NOMO-1 treated with dmso at 0.1 percent for 144 hours (cell line): ENCODE data around the gene DHRS11.

ENCODE experiments used
- DNase-seq: peaks from one replicate; lab custom pipeline; 2025; ENCODE audit not compliant: unreplicated experiment; lab: John Stamatoyannopoulos, UW

Gene DHRS11

DNA sequence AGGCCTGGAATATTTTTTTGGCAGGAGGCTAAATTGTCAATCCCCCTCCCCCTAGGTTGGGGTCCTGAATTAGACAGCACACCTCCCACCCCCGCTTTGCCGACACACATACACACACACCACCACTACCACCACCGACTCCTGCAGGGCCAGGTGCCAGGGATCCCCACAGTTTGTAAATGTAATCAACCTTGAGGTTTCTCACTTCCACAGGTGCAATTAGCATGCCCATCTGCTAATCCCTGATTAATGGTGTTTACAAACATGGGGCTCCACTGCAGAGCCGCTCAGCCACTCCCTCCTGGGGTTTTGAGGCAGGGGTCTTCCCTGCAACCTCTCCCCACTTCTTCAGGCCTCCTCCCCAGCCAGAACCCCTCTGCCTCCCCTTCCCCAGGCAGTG is 21.5 kb downstream of the DHRS11 start:
- no peak for DNase-seq

DNA sequence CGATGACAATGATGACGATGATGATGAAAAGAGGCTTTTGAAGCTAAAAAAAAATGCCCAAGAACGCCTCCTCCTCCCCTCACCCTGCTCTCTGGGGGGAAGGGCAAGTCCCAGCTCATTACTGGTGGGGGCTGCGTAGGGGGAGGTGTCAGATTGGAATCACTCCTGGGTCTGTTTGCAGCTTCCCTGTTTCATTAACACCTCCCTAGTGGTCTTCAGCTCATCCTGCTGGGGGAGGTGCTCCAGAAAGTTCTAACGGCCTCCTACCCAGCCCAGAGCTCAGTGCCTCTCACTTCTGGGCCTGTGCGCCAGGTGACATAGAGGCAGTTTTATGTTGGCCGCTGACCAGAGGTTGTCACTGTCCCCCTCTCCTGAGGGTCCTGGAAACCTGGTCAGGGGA is 22.4 kb downstream of the DHRS11 start:
- DNase-seq, result no peak

DNA sequence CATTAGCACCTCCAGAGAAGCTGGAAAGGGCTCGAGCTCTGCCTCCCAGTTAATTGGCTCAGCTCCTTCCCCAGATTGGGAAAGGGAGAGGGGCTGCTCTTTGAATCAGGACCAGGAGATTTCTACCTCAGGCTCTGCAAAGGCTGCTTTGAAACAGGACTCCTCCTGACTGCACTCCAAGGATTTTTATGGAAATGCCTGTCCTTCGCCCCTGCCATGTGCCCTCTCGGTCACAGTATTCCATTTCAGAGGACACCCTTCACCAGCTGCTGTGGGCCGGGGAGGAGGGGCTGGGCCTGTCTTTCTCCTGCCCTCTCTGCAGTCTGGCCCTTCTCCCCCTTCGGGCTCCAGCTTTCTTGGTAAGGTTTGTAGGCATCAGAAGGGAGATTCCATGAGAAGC is 23.3 kb downstream of the DHRS11 start:
- DNase-seq, result no peak

DNA sequence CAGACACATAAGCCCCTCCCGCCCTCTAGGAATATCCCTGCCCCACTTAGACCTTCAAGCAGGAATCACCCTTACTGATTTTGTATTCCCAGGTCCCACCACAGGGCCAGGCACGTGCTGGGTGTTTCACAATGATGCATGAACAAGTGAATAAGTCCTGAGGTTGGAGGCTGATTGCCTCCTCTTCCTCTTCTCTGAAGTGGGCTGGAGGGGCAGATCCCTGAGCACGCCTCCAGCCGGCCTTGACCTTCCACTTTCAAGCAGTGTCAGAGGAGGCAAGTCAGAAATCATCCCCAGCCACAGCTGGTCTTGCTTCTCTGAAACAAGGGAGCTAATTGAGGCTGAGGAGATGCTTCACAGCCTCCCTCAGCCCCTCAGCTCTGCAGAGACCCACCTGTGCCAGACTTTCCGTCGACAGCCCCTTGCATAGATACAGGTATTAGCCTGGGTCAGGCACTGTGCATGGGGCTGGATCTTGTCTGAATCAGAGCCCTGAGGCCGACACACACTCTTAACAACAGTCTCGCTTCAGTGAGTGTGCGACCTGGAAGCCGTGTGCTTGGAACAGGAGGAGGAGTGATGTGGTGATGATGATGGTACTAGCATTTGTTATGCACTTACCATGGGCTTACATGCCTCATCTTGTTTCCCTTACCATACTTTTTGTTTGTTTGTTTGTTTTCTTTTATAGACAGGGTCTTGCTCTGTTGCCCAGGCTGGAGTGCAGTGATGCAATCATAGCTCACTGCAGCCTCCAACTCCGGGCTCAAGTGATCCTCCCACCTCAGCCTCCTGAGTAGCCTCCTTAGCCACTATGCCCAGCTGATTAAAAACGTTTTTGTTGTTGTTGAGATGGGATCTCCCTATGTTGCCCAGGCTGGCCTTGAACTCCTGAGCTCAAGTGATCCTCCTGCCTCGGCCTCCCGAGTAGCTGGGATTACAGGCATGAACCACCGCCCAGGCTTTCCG is 24.7 kb downstream of the DHRS11 start:
- no peak for DNase-seq

DNA sequence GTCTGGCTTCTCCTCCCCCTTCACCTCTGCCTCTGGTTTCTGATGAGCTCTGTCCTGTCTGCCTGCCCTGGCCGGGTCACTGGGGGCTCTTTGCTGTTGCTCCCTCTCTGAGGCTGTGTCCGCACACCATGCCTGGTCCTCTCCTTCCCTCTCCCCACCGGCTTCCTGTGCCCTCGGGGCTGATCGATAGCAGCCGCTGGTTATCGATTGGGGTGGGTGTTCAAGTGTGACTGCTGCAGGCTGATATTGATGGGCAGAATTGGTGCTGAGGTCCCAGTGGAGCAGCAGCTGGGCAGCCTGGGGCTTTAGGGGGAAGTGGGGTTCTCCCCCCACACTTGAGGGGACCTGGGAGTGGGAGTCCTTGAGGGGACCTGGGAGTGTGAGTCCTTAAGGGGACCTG is 26.1 kb downstream of the DHRS11 start:
- no peak for DNase-seq

DNA sequence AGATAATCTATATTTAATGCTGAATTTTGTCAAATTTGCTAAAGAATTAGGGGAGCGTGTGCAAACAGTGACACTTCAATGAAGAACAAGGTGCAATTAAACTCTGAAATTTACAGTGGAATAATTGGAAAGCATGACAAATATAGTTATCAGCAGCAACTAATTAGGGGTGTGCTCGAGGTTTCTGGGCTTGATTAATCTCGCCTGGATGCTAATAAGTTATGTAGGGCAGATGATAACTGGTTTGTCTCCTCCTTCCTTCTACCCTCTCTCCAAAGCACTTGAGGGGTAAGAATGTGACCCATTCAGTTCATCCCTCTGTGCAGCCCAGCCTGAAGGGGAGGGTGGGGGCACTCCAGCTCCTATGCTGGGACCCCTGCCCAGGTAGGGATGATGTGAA is 31.6 kb downstream of the DHRS11 start:
- no peak for DNase-seq

DNA sequence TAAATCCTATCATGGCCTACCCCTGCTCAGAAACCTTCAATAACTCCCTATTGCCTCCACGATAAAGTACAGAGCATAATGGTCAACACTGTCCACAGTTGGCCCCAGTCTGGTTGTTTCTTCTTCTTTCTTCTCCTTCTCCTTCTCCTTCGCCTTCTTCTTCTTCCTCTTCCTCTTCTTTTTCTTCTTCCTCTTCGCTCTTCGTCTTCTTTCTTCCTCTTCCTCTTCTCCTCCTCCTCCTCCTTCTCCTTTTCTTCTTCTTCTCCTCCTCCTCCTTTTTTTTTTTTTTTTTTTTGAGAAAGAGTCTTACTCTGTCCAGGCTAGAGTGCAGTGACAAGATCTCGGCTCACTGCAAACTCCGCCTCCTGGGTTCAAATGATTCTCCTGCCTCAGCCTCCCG is 33.5 kb downstream of the DHRS11 start:
- DNase-seq, result no peak

DNA sequence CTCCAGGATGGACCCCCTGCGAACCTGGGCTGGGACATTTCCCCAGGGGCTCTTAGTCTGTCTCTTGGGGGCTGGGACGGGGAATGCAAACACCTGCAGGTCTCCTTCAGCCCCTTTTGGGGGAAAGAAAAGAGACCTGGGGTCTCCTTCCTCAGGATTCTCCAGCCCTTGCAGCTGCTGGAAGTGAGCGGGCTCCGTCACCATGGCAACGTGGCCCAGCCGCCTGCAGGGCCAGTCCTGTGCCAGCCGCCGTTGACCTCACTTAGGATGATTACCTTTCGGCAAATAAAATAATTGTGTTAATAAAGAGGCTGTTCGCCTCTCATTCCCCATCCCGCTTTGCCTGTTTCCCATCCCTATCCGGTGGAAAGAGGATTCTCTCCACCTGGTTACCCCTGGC is 35.4 kb downstream of the DHRS11 start:
- no peak for DNase-seq

DNA sequence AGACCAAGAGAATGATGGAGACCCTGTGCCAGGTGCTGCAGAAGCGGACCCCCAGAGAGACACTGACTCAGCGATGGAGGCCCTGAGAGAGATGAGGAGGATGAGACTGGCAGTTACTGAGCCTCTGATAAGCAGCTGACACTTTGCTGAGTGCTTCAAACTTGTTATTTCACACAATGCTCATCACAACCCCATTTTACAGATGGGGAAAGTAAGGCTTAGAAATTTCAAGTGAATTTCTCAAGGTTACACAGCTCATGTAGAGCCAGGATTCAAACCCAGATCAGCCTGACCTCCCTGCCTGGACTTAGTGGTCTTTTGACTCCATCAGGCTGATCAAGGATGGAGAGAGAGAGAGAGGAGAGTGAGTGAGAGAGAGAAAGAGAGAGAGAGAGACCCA is 36.9 kb downstream of the DHRS11 start:
- no peak for DNase-seq

DNA sequence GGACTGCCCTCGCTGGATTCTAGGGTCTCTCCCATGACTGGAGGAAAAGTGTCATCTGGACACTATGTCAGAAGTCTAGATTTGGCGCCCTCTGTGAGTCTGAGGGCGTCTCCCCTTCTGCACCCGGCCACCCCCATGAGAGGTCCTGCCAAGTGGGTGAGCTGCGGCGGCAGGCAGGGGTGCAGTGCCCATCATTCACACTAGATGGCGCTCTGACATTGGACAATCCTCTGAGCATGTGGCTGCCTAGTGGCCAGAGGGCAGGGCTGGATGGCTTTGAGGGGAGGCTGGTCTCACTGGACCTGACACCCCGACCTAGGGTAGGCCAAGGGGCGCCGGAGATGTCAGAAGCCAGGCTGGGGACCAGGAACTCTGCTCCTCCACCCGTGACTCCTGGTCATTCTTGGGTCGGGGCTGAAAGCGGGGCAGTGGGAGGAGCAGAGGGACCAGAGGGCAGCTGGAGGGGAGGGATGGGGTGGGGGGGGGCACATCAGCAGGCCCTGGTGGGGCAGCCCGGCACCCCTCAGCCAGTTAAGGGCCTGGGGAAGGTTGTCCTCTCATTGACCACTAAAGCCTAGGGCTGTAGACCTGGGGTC is 37.7 kb downstream of the DHRS11 start:
- peak; percentile 16 for DNase-seq

DNA sequence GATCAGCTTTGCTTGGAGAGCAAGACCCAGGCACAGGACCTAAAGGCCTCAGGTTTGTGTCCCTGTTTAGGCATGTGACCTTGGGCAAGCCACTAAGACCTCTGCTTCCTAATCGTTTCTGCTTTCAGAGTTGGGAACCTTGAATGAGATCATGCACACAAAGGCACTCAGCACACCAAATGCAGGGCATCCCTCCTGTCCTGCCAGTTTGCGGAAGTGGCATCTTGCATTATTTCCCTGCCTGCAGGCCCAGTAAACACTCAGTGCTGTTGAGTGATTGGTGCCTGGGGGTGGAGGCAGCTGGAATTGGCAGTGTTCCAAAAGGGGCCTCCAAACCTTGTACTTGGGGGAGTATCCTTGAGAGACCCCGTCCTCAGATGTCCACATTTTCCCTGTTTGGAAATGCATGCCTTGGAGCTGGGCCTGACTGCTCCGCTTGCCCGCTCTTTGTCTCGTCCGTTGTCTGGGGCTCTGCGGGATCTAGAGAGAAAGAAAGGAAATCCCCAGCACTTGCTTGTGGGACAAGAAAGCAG is 38.4 kb downstream of the DHRS11 start:
- DNase-seq, result no peak

DNA sequence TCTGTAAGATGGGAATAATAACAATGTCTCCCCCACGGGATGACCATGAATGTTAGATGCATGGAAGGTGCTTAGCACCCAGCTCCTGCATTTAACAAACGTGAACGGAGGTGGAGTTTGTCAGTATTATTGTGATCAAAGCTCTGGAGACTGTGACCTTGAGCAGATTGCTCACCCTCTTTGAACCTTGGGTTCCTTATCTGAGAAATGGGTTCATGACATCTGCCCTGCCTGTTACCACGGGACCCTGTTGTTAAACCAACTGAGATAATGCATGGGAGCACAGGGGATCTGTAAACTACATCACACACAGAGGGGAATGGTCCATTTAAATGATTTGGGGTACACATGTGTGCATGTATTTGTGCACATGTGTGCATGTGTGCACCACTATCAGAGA is 39.3 kb downstream of the DHRS11 start:
- no peak for DNase-seq

DNA sequence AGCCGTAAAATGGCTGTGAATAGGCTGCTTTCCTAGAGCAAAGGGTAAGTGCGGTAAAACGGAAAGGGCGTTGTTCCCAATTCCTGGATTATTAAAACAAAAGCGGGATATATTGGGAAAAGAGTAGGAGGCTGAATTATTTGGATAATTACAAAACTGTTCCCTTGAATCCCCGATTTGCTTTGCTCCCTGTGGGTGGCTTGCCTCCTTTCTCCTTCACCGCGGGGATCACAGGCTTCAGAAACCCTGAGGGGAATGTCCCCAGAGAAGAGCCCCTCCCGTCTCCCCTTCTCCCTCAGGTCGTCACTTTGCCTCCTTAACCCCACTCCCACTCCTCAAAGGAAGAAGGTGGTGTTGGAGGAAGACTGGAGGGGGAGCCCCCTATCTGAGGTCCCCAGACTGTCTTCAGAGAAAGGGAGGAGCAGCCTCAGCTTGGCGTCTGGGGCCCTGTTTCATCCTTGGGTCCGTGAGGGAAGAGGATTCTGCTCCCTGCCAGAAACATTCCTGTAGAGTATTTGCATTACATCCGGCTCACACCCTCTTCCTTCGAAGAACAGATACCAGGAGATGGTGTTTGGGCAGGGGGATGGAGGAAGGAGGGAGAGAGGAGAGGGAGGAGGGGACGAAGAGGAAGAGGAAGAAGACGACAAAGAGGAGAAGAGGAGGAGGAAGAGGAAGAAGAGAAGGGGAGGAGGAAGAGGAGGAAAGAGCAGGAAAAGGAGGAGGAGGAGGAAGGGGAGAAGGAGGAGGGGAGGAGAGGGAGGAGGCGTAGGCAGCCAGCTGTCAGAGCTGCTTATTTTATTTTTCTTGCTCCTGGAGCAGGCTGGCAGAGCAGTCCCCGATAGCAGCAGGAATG is 41.5 kb downstream of the DHRS11 start:
- no peak for DNase-seq

DNA sequence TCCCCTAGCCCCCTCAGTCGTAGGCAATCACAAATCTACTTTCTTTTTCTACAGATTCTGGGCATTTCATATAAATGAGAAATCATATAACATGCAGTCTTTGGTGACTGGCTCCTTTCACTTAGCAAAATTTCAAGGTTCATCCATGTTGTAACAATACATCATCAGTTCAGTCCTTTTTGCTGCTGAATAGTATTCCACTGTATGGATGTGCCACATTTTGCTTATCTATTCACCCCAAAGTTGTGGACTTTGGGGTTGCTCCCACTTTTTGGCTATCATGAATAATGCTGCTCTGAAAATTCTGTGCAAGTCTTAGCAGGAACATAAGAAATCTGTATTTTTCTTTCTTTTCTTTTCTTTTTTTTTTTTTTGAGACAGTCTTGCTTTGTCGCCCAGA is 48.7 kb downstream of the DHRS11 start:
- DNase-seq, result no peak

DNA sequence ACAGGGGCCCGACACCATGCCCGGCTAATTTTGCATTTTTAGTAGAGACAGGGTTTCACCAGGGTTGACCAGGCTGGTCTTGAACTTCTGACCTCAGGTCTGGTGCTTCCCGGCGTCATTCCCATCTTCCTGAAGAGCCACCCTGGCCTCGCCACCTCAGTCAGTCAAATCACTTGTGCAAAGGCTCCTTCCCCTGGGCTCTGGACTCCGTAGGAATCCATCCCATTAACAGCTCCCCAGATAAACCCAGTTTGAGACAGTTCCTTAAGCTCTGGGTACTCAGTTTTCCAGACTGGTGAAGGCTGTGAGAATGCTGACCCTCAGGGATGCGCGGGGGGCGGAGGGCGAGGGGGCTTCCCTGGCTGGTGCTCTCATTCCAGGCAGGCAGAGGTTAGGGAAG is 49.2 kb downstream of the DHRS11 start:
- no peak for DNase-seq

DNA sequence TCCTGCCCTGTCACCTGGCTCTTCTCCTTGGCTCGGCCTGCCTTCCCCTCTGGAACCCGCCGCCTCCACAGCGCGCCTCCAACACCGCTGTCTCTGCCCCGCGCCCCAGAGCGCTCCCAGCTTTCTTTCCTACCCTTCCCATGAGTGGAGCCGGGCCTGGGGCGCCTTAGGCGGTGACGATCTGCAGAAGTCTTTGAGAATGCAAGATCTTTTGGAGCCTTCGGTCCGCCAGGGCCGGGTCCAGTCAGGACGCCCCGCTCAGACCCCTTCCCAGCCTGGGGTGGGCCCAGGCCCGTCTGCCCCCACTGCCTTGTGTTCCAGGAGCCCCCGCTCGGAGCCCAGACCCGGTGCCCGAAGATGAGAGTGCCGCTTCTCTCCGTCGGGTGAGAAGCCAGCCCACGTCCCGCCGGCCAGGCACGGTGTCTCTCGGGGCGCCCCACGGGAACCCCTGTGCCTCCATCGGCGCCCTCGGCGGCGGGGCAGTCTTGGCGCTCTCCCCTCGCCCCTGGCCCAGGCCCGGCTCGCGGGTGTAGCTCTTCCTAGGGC is 49.7 kb downstream of the DHRS11 start:
- no peak for DNase-seq

DNA sequence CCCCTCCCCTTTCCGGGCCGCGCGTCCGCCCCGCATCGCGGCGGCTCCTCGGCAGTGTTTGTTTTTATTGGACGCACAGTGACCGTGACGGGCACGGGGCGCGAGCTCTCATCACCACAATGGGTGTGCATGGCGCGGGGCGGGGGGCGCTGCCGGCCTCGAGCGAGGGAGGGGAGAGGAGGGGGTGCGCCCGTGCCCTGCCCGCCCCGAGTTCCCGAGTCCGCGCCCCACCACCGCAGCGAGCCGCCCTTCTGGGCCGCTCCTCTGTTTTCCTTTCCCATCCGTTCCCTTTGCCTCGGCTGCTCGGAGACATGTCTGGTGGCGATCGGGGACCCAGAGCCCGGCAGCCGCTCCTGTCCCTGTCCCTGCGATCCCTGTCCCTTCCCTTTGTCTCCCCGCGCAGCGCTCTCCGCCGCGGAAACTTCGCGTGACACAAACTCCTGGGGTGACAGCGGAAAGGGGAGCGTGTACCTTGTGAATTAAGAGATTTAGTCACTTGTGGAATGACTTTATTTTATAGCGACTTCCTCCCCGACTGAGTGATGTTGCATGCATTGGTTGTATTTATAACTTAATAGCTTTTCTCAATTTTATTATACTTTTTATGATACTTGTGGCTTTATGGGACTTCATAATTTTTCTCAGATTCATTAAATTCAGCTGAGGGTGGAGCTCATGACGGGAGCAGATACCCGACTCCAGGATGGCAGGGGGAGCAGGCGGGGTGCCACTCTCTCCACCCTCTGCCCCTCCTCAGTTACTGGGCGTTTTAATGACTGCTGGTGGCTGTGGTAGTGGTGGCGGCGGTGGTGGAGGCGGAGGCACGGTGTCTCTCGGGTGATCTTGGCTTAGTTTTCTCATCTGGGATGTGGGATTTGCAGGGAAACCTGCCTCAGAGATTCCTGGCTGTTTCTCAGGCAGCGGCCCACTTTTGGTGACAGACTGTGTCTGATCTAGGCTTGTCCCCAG is 50.5 kb downstream of the DHRS11 start:
- no peak for DNase-seq

DNA sequence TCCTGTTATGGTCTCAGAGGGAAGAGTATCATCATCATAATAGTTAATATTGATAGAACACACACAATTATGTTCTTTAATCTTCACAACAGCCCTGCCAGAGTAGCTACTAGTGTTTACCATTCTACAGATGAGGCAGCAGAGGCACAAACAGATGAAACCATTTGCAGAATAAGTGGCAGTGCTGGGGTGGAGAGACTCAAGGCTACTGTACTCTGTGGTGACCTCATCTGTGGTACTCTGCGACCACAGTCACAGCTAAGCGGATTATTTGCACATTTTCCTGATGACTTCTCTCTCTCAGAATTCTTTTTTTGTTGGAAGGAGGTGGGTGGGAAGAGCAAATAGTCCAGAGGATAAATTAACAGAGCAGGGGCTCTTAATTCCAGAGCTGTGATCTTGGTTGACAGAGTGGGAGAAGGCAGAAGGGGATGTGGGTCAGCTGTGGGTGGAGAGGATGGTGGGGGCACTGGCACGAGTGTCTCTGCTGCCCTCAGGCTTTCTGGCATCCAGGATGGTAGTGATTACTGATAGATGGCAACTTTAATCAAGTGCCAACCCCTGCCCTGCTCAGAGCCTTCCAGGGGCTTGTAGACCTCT is 51.5 kb downstream of the DHRS11 start:
- no peak for DNase-seq

DNA sequence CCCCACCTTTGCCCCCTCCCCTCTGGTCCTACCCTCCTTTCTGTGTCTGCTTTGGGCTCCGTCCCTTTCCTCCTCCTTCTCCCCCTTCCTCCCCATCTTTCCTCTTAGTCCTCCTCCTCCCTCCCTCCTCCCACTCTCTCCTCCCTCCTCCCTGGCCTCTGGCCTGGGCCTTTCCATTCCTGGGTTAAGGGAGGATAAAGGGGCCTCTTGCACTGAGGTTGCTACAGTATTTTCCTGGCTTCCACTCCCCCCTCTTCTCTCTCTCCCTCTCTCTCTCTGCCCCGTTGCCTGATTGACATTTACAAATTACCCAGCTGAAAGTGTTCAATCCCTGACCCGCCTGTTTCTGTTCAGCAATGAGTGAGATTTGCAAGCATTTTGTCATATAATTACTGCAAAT is 53.7 kb downstream of the DHRS11 start:
- DNase-seq, result no peak

DNA sequence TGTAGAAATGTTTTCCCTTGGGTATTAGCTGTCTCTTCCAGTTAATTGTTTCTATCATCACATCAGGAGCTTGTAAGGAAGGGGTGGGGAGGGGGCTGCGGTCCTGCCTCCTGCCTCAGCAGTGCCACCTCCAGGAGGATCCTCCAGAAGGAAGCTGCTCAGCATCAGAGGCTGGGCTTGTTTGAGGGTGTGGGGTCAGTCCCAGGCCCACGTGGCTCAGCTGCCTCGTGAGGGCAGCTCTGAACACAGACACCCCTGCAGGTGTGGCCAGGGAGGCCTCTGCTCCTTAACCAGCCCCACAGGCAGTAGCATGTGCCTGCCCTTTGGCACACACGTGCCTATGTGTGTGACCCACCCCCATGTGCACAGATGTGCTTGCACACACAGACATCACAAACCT is 56.0 kb downstream of the DHRS11 start:
- DNase-seq, result no peak
